H1 (cell line): ENCODE results near the gene OOSP3. TPM values are rescaled to one million over a fixed set of nuclear protein-coding genes. Genes with fewer than 3 reads are reported as not detected.

Source experiments
- BACH1 ChIP-seq: IDR thresholded peaks from 2 replicates; pipeline ENCODE4 v1.6.1; 2012; ENCODE audit warnings: low read length, improper control_type of control experiment
- SIN3A ChIP-seq, 2 experiments: IDR thresholded peaks in 1 of 2; conservative IDR thresholded peaks in 1 of 2; 2 replicates each; pipeline ENCODE4 v1.6.1; 2011 to 2012; ENCODE audit warnings: low read length in 2 of 2, improper control_type of control experiment in 1 of 2, low read depth in 1 of 2, mild to moderate bottlenecking in 1 of 2
- polyA plus RNA-seq, 7 experiments: library from polyadenylated mRNA; depleted of rRNA in 3 of 7; stranded (reverse) in 5 of 7; unstranded in 2 of 7; fragments of >200 nt in 5 of 7; fragments of 200-250 nt in 2 of 7; gene quantifications; 1 replicate in 5 of 7; 2 replicates in 1 of 7; 4 replicates in 1 of 7; pipeline versions ENCODE4 v1.2.1 to v1.2.3, GENCODE V29; 2011 to 2013; ENCODE audit warnings: missing spikeins in 2 of 7, mixed read lengths in 2 of 7
- total RNA-seq: library from RNA; stranded (reverse); fragmentation: NEBNext Ultra II Directional; extraction: Animal tissue kit (Norgen Biotek cat#: 25700); gene quantifications from 2 replicates; pipeline ENCODE4 v1.2.1, GENCODE V29; 2021

Gene OOSP3
- total and polyA plus RNA-seq, 2 of the 8 experiments (the other 6 are each of a cell fraction or from before 2014, with no cell fraction given) = not detected

DNA sequence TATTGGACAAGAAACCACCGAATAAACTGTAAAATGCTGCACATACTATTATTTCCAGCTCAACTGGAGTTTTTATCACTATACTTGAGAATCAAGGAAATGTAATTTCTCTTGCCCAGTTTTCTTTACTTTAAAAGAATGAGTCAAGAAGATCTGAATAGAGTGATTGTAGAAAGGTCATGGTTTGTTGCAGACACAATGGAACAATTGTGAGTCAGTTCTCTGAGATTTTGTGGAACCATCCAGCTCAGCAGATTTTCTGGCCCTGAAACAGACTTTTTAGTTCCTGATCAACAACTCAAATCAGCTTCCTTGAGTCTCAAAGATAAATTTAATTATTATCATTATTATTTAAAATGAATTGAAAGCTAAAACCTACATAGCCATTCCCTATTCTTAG is 13.6 kb upstream of the OOSP3 start (continued):
- TF ChIP-seq SIN3A (conservative IDR thresholded peaks at IDR 0.05 in 1 of 2, IDR thresholded peaks at IDR 0.05 in 1 of 2; ENCODE audit: low read depth in 1 of 2, low read length in 2 of 2) = no peak
- no peak for TF ChIP-seq BACH1
